Measurements from ENCODE around the gene MYO1H.
"Not testable (repeated sequence)": the region's sequence is repeated elsewhere in the genome, so short reads cannot be mapped to it uniquely, and the experiment has no call there.

Gene MYO1H

GRCh38 chr12:109464642-109465351 is 117.1 kb downstream of the MYO1H start:
- no peak overlapping the region for H3K4me3 ChIP-seq (ENCODE audit: low read depth, low read length)
- DNase-seq (ENCODE audit: low read depth), result no peak
- TF ChIP-seq MAX (IDR thresholded peaks at IDR 0.05; ENCODE audit: low read depth, low read length) (no peak), CTCF (IDR thresholded peaks at IDR 0.05; ENCODE audit: low read depth, low read length) (no peak), POLR2A (IDR thresholded peaks at IDR 0.05; ENCODE audit: extremely low read depth, insufficient read length) (no peak), MYC (IDR thresholded peaks at IDR 0.05; ENCODE audit: low read depth, low read length) (no peak)

GRCh38 chr12:109466305-109466704 is 118.6 kb downstream of the MYO1H start:
- H3K4me3 ChIP-seq (ENCODE audit: low read depth, low read length), result no peak overlapping the region
- no peak for DNase-seq (ENCODE audit: low read depth)
- TF ChIP-seq MAX (IDR thresholded peaks at IDR 0.05; ENCODE audit: low read depth, low read length), result no peak
- TF ChIP-seq CTCF (IDR thresholded peaks at IDR 0.05; ENCODE audit: low read depth, low read length), result no peak
- TF ChIP-seq POLR2A (IDR thresholded peaks at IDR 0.05; ENCODE audit: extremely low read depth, insufficient read length), result no peak
- no peak for TF ChIP-seq MYC (IDR thresholded peaks at IDR 0.05; ENCODE audit: low read depth, low read length)

- no peak for DNase-seq (ENCODE audit: low read depth)
- no peak for TF ChIP-seq MYC (IDR thresholded peaks at IDR 0.05; ENCODE audit: low read depth, low read length)
- no peak overlapping the region for H3K4me3 ChIP-seq (ENCODE audit: low read depth, low read length)
Observed at GRCh38 chr12:109466821-109467220, 119.1 kb downstream of the MYO1H start.

GRCh38 chr12:109467978-109468676 is 120.4 kb downstream of the MYO1H start:
- DNase-seq (ENCODE audit: low read depth), result peak; percentile 30
- TF ChIP-seq MYC (IDR thresholded peaks at IDR 0.05; ENCODE audit: low read depth, low read length) (no peak), CTCF (IDR thresholded peaks at IDR 0.05; ENCODE audit: low read depth, low read length) (no peak)
- no peak overlapping the region for H3K4me3 ChIP-seq (ENCODE audit: low read depth, low read length)

DNA sequence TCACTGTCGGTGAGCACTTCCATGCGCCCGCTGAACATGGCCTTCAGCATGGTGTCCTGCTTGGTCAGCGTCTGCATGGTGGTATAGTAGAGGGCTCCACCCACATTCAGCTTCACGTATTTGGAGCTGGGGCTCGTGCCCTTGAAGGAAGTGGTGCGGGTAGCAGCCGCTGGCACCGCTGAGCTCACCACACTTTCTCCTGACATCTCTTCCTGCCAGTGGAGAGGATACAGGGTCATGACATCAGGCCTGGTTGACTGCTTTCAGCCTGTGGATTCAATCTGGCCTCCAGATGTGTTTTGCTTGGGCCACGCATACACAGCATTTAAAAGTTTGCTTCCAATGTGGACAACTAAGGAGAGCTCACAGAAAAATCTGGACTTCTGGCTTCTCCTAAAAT is 121.8 kb downstream of the MYO1H start:
- no peak overlapping the region for H3K4me3 ChIP-seq (ENCODE audit: low read depth, low read length)
- no peak for DNase-seq (ENCODE audit: low read depth)
- no peak for TF ChIP-seq POLR2A (IDR thresholded peaks at IDR 0.05; ENCODE audit: extremely low read depth, insufficient read length)
- no peak for TF ChIP-seq CTCF (IDR thresholded peaks at IDR 0.05; ENCODE audit: low read depth, low read length)
- TF ChIP-seq MYC (IDR thresholded peaks at IDR 0.05; ENCODE audit: low read depth, low read length), result no peak
- TF ChIP-seq MAX (IDR thresholded peaks at IDR 0.05; ENCODE audit: low read depth, low read length), result no peak

DNA sequence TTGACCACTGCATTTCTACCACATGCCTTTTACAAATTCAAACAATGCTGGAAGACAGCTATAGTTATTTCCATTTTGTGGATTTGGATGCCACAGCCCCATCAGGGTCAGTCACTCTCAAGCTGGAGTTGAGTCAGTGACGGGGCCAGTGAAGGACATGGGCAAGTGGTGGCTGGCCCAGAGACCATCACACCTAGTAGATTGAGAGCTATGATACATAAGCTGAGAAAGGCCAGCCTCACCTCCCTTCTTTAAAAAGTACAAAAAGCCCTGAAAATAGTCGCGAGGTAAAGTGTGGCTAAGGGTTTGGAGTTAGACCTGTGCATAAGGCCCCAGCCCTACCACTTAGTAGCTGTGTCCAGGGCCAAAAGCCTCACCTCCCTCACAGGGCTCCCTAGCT is 125.3 kb downstream of the MYO1H start:
- no peak overlapping the region for H3K4me3 ChIP-seq (ENCODE audit: low read depth, low read length)
- TF ChIP-seq MYC (IDR thresholded peaks at IDR 0.05; ENCODE audit: low read depth, low read length) (no peak), POLR2A (IDR thresholded peaks at IDR 0.05; ENCODE audit: extremely low read depth, insufficient read length) (no peak), CTCF (IDR thresholded peaks at IDR 0.05; ENCODE audit: low read depth, low read length) (no peak), MAX (IDR thresholded peaks at IDR 0.05; ENCODE audit: low read depth, low read length) (no peak)
- no peak for DNase-seq (ENCODE audit: low read depth)

GRCh38 chr12:109473526-109474270 is 126.0 kb downstream of the MYO1H start:
- H3K4me3 ChIP-seq (ENCODE audit: low read depth, low read length); DNase-seq (ENCODE audit: low read depth): not testable (repeated sequence)
